GM19025 (cell line): ENCODE data around the gene STAT4.

Experiments used
- ATAC-seq: cut with Tn5 transposase; IDR thresholded peaks from one replicate; pipeline ENCODE4 v1.9.1; 2021; ENCODE audit warnings: mild to moderate bottlenecking, low read depth, moderate library complexity; ENCODE audit not compliant: unreplicated experiment

Gene STAT4

GRCh38 chr2:191176305-191176704 is 25.5 kb upstream of the STAT4 start:
- ATAC-seq, result no peak

GRCh38 chr2:191174442-191174841 is 23.6 kb upstream of the STAT4 start:
- ATAC-seq, result no peak

GRCh38 chr2:191173206-191173605 is 22.4 kb upstream of the STAT4 start:
- no peak for ATAC-seq

GRCh38 chr2:191171708-191172355 is 21.0 kb upstream of the STAT4 start:
- ATAC-seq, result no peak

GRCh38 chr2:191171286-191171685 is 20.5 kb upstream of the STAT4 start:
- ATAC-seq, result no peak

- no peak for ATAC-seq
Measured at GRCh38 chr2:191170773-191171172, 20.0 kb upstream of the STAT4 start.

GRCh38 chr2:191170301-191170636 is 19.5 kb upstream of the STAT4 start:
- ATAC-seq, result no peak

GRCh38 chr2:191169456-191170300 is 18.9 kb upstream of the STAT4 start:
- ATAC-seq, result no peak

GRCh38 chr2:191167766-191168165 is 17.0 kb upstream of the STAT4 start:
- ATAC-seq, result no peak

GRCh38 chr2:191166756-191167445 is 16.1 kb upstream of the STAT4 start:
- ATAC-seq, result no peak

- no peak for ATAC-seq
Measured at GRCh38 chr2:191166111-191166755, 15.4 kb upstream of the STAT4 start.

- ATAC-seq, result peak; percentile 73
Measured at GRCh38 chr2:191165176-191165643, 14.4 kb upstream of the STAT4 start.

GRCh38 chr2:191158747-191159146 is 8.0 kb upstream of the STAT4 start:
- no peak for ATAC-seq

GRCh38 chr2:191158193-191158592 is 7.4 kb upstream of the STAT4 start:
- ATAC-seq, result no peak

- no peak for ATAC-seq
Measured at GRCh38 chr2:191155608-191156071, 4.8 kb upstream of the STAT4 start.

- no peak for ATAC-seq
Measured at GRCh38 chr2:191153716-191154115, 2.9 kb upstream of the STAT4 start.

- ATAC-seq, result no peak
Measured at GRCh38 chr2:191152482-191153240, 1.9 kb upstream of the STAT4 start.

GRCh38 chr2:191151331-191151730 is 537 bp upstream of the STAT4 start:
- ATAC-seq, result no peak

- peak; percentile 17 for ATAC-seq
Measured at GRCh38 chr2:191150230-191150599, 579 bp downstream of the STAT4 start.

GRCh38 chr2:191149391-191149790 is 1.4 kb downstream of the STAT4 start:
- no peak for ATAC-seq
